MM.1S (cell line): Measurements from ENCODE around the gene DHCR7.

ENCODE experiments used
- DNase-seq: peaks from one replicate; pipeline ENCODE4 v3.0.0-alpha.2; 2015
- H2AFZ ChIP-seq: fragments of 300-600 bp; sonication (generic); 2 replicates; pipeline ENCODE4 v1.6.0; 2016; ENCODE audit warnings: antibody characterized with exemption, low read length
- H3F3A ChIP-seq: fragments of 300-600 bp; sonication (generic); 2 replicates; pipeline ENCODE4 v1.6.1; 2016; ENCODE audit warnings: mild to moderate bottlenecking, antibody characterized with exemption, low read length, moderate library complexity, mixed read lengths; ENCODE audit not compliant: insufficient read depth
- H3K27ac ChIP-seq: fragments of 300-600 bp; sonication (generic); 2 replicates; pipeline ENCODE4 v1.5.1; 2016; ENCODE audit warnings: mild to moderate bottlenecking, low read length
- H3K27me3 ChIP-seq: fragments of 300-600 bp; sonication (generic); replicated peaks from 2 replicates; pipeline ENCODE4 v1.6.0; 2016; ENCODE audit warnings: low read length; ENCODE audit not compliant: insufficient read depth
- H3K36me3 ChIP-seq: fragments of 300-600 bp; sonication (generic); replicated peaks from 2 replicates; pipeline ENCODE4 v1.6.1; 2016; ENCODE audit warnings: mild to moderate bottlenecking, low read length, mixed read lengths; ENCODE audit not compliant: insufficient read depth
- H3K4me1 ChIP-seq: fragments of 300-600 bp; sonication (generic); 2 replicates; pipeline ENCODE4 v1.6.1; 2016; ENCODE audit warnings: low read length, mixed read lengths
- H3K4me2 ChIP-seq: fragments of 300-600 bp; sonication (generic); 2 replicates; pipeline ENCODE4 v1.6.0; 2016; ENCODE audit warnings: low read depth, low read length
- H3K4me3 ChIP-seq: fragments of 300-600 bp; sonication (generic); 2 replicates; pipeline ENCODE4 v1.5.1; 2016; ENCODE audit warnings: low read length, mixed read lengths
- H3K79me2 ChIP-seq: fragments of 300-600 bp; sonication (generic); 2 replicates; pipeline ENCODE4 v1.6.1; 2016; ENCODE audit warnings: mixed run types, low read length, mixed read lengths
- H3K9ac ChIP-seq: fragments of 300-600 bp; sonication (generic); 2 replicates; pipeline ENCODE4 v1.6.1; 2016; ENCODE audit warnings: low read length, mixed read lengths
- H3K9me2 ChIP-seq: fragments of 300-600 bp; sonication (generic); replicated peaks from 2 replicates; pipeline ENCODE4 v1.6.1; 2016; ENCODE audit warnings: mild to moderate bottlenecking, low read length, mixed read lengths; ENCODE audit not compliant: insufficient read depth
- H3K9me3 ChIP-seq: fragments of 300-600 bp; sonication (generic); replicated peaks from 2 replicates; pipeline ENCODE4 v1.6.1; 2016; ENCODE audit warnings: mild to moderate bottlenecking, low read length, mixed read lengths; ENCODE audit not compliant: insufficient read depth
- H4K20me1 ChIP-seq: fragments of 300-600 bp; sonication (generic); 2 replicates; pipeline ENCODE4 v1.6.1; 2016; ENCODE audit warnings: mild to moderate bottlenecking, low read length, moderate library complexity, mixed read lengths; ENCODE audit not compliant: insufficient read depth
- CTCF ChIP-seq: fragments of 300-600 bp; sonication (generic); IDR thresholded peaks from 2 replicates; pipeline ENCODE4 v1.5.1; 2016; ENCODE audit warnings: antibody characterized with exemption, low read length, mixed read lengths
- EZH2 ChIP-seq: fragments of 300-600 bp; sonication (generic); optimal IDR thresholded peaks from 2 replicates; pipeline ENCODE3; 2017; ENCODE audit warnings: low read depth, mild to moderate bottlenecking, antibody characterized with exemption, low read length, mixed read lengths
- EZH2phosphoT487 ChIP-seq: fragments of 300-600 bp; sonication (generic); IDR thresholded peaks from 2 replicates; pipeline ENCODE4 v1.6.1; 2018; ENCODE audit warnings: antibody characterized with exemption, low read length

DHCR7 gene

GRCh38 chr11:71459076-71459766 is 11.0 kb upstream of the DHCR7 start:
- no peaks in the 10 kb centered on the region for H3K27me3 ChIP-seq

GRCh38 chr11:71458146-71459070 is 10.2 kb upstream of the DHCR7 start:
- DNase-seq, result no peak
- H3K9me3 ChIP-seq, result no peaks in the 10 kb centered on the region
- no peaks in the 10 kb centered on the region; the same call in 1 of the 2 replicates for H3K36me3 ChIP-seq
- no peaks in the 10 kb centered on the region for H3K9me2 ChIP-seq
- H2AFZ ChIP-seq, result no peak overlapping the region
- TF ChIP-seq CTCF (no peak), EZH2phosphoT487 (no peak), EZH2 (no peak)
- H3F3A ChIP-seq, result no peaks in the 10 kb centered on the region
- H3K27ac ChIP-seq, result no peak overlapping the region
- H4K20me1 ChIP-seq, result no peaks in the 10 kb centered on the region
- H3K4me3 ChIP-seq, result no peak overlapping the region
- H3K4me1 ChIP-seq, result peaks cover 3% of the 10 kb centered on the region; the same call in 1 of the 2 replicates
- H3K79me2 ChIP-seq, result peaks cover 22% of the 10 kb centered on the region
- H3K4me2 ChIP-seq, result no peak overlapping the region
- H3K27me3 ChIP-seq, result no peaks in the 10 kb centered on the region
- no peak overlapping the region for H3K9ac ChIP-seq

More at GRCh38 chr11:71459076-71459766, 11.0 kb upstream of the DHCR7 start:
- H3K79me2 ChIP-seq, result peaks cover 14% of the 10 kb centered on the region
- H3F3A ChIP-seq, result no peaks in the 10 kb centered on the region
- H3K9ac ChIP-seq, result no peak overlapping the region
- H3K4me3 ChIP-seq, result no peak overlapping the region
- H3K27ac ChIP-seq, result no peak overlapping the region
- H4K20me1 ChIP-seq, result no peaks in the 10 kb centered on the region
- TF ChIP-seq CTCF, result no peak
- no peak for TF ChIP-seq EZH2phosphoT487
- TF ChIP-seq EZH2, result no peak
- DNase-seq, result no peak
- H2AFZ ChIP-seq, result no peak overlapping the region
- no peaks in the 10 kb centered on the region; the same call in 1 of the 2 replicates for H3K36me3 ChIP-seq
- no peaks in the 10 kb centered on the region for H3K9me3 ChIP-seq
- no peaks in the 10 kb centered on the region for H3K9me2 ChIP-seq
- no peak overlapping the region for H3K4me2 ChIP-seq
- no peaks in the 10 kb centered on the region for H3K4me1 ChIP-seq

GRCh38 chr11:71456831-71457230 is 8.6 kb upstream of the DHCR7 start:
- DNase-seq, result no peak
- Histone ChIP-seq H4K20me1 (no peaks in the 10 kb centered on the region), H3F3A (no peaks in the 10 kb centered on the region), H3K27ac (no peak overlapping the region), H3K4me1 (peaks cover 7% of the 10 kb centered on the region; the same call in 1 of the 2 replicates), H3K4me2 (no peak overlapping the region), H3K9me3 (no peaks in the 10 kb centered on the region), H3K9me2 (no peaks in the 10 kb centered on the region), H2AFZ (no peak overlapping the region), H3K36me3 (no peaks in the 10 kb centered on the region; the same call in 1 of the 2 replicates), H3K79me2 (peaks cover 25% of the 10 kb centered on the region), H3K4me3 (no peak overlapping the region), H3K9ac (no peak overlapping the region), H3K27me3 (no peaks in the 10 kb centered on the region)
- TF ChIP-seq EZH2phosphoT487, result no peak
- no peak for TF ChIP-seq EZH2
- TF ChIP-seq CTCF, result no peak
